HepG2 (cell line): ENCODE results near the gene ACADVL. TPM values are rescaled to one million over a fixed set of nuclear protein-coding genes. Genes with fewer than 3 reads are reported as not detected.

Experiments used
- EED ChIP-seq: sonication (generic); formaldehyde crosslinking; IDR thresholded peaks from 2 replicates; pipeline ENCODE4 v1.5.0; 2020; ENCODE audit warnings: mild to moderate bottlenecking, missing genetic modification reagents
- ISX ChIP-seq: sonication (generic); formaldehyde crosslinking; conservative IDR thresholded peaks from 2 replicates; pipeline ENCODE4 v1.5.0; 2020; ENCODE audit warnings: missing genetic modification reagents
- RFXAP ChIP-seq: sonication (generic); formaldehyde crosslinking; IDR thresholded peaks from 2 replicates; pipeline ENCODE4 v1.4.0; 2020; ENCODE audit warnings: missing genetic modification reagents, borderline replicate concordance
- SATB2 ChIP-seq: sonication (generic); formaldehyde crosslinking; IDR thresholded peaks from 2 replicates; pipeline ENCODE4 v1.5.0; 2020; ENCODE audit warnings: missing genetic modification reagents
- U2AF2 ChIP-seq: fragments of 200-400 bp; formaldehyde crosslinking; IDR thresholded peaks from 2 replicates; pipeline ENCODE4 v1.6.1; 2017; ENCODE audit warnings: low read depth, mild to moderate bottlenecking, low read length
- ZBTB14 ChIP-seq: sonication (generic); formaldehyde crosslinking; IDR thresholded peaks from 2 replicates; pipeline ENCODE4 v1.4.0; 2020; ENCODE audit warnings: missing genetic modification reagents
- ZNF281 ChIP-seq: sonication (generic); formaldehyde crosslinking; IDR thresholded peaks from 2 replicates; pipeline ENCODE4 v1.4.0; 2020; ENCODE audit warnings: missing genetic modification reagents, borderline replicate concordance
- ZNF512 ChIP-seq: sonication (generic); formaldehyde crosslinking; IDR thresholded peaks from 2 replicates; pipeline ENCODE4 v1.4.0; 2020; ENCODE audit warnings: mild to moderate bottlenecking, missing genetic modification reagents
- ZNF574 ChIP-seq: sonication (generic); formaldehyde crosslinking; IDR thresholded peaks from 2 replicates; pipeline ENCODE4 v1.4.0; 2020; ENCODE audit warnings: missing genetic modification reagents
- ZNF691 ChIP-seq: sonication (generic); formaldehyde crosslinking; IDR thresholded peaks from 2 replicates; pipeline ENCODE4 v1.4.0; 2020; ENCODE audit warnings: missing genetic modification reagents, low read depth, mild to moderate bottlenecking, borderline replicate concordance
- ZSCAN20 ChIP-seq: sonication (generic); formaldehyde crosslinking; IDR thresholded peaks from 2 replicates; pipeline ENCODE4 v1.4.0; 2020; ENCODE audit warnings: missing genetic modification reagents, mild to moderate bottlenecking, borderline replicate concordance
- polyA plus RNA-seq, 8 experiments: library from polyadenylated mRNA; depleted of rRNA in 3 of 8; stranded (reverse) in 7 of 8; unstranded in 1 of 8; fragments of >200 nt; fragmentation: Illumina TruSeq in 4 of 8; extraction: Trizol in 4 of 8; gene quantifications; 2 replicates each; pipeline versions ENCODE4 v1.2.1 to v1.2.3, GENCODE V29; 2011 to 2016; ENCODE audit warnings: low read depth in 4 of 8, missing spikeins in 1 of 8, mixed read lengths in 1 of 8; ENCODE audit not compliant: insufficient read depth in 1 of 8
- total RNA-seq, 5 experiments: library from RNA; depleted of rRNA; stranded (reverse); fragments of >200 nt; fragmentation: Illumina TruSeq; extraction: Trizol; gene quantifications; 2 replicates each; pipeline ENCODE4 v1.2.3, GENCODE V29; 2016; ENCODE audit warnings: low read depth in 1 of 5

The ACADVL gene
- total and polyA plus RNA-seq, 2 of the 13 experiments (the other 11 are each of a cell fraction or from before 2014, with no cell fraction given), result 219 to 412 TPM

GRCh38 chr17:7234083-7234951, 14.6 kb downstream of the ACADVL start, which contains the start of gene DVL2 (continued):
- TF ChIP-seq ZNF574 (CRISPR knock-in tag), result peak; percentile 86
- TF ChIP-seq RFXAP (CRISPR knock-in tag), result peak; percentile 88; the same call in 1 of the 2 replicates
- TF ChIP-seq ISX (CRISPR knock-in tag), result no peak
- TF ChIP-seq ZSCAN20 (CRISPR knock-in tag), result 0 out of 2 replicates have a peak, but pooled peaks have one; percentile 42
- TF ChIP-seq EED (CRISPR knock-in tag), result peak; percentile 58
- peak; percentile 86 for TF ChIP-seq ZBTB14 (CRISPR knock-in tag)
- TF ChIP-seq SATB2 (CRISPR knock-in tag), result peak; percentile 58; the same call in 1 of the 2 replicates
- TF ChIP-seq ZNF691, result peak; percentile 75; the same call in 1 of the 2 replicates
- TF ChIP-seq ZNF512 (CRISPR knock-in tag), result no peak
- peak; percentile 71; the same call in 1 of the 2 replicates for TF ChIP-seq ZNF281 (CRISPR knock-in tag)
- TF ChIP-seq U2AF2, result peak; percentile 51; the same call in 1 of the 2 replicates
